ENCODE measurements around the gene TCEAL7. TPM values are rescaled to one million over a fixed set of nuclear protein-coding genes. Genes with fewer than 3 reads are reported as not detected.
"Not testable (repeated sequence)": the region's sequence is repeated elsewhere in the genome, so short reads cannot be mapped to it uniquely, and the experiment has no call there.

Gene TCEAL7
- total RNA-seq, 1 donor from 2014 or later = not detected

GRCh38 chrX:103356130-103356798 lies 26.2 kb downstream of the TCEAL7 start, which contains the start of gene TCEAL9:
Gene TCEAL9 (plus strand): TSS chrX:103356506. CDS start chrX:103357685, 1,179 bp downstream.
- H3K4me3 Mint-ChIP-seq = peak within 1 kb of the TSS; percentile 79
- H3K36me3 Mint-ChIP-seq (ENCODE audit: low read depth) = no peaks in the 10 kb centered on the region
- intact Hi-C loops (cut with micrococcal nuclease) = no loop called here
- H3K9me3 Mint-ChIP-seq = no peaks in the 10 kb centered on the region
- no peak within 1 kb of the TSS for H3K27ac Mint-ChIP-seq
- H3K4me1 Mint-ChIP-seq (ENCODE audit: low read depth) = peaks cover 9% of the 10 kb centered on the region
- H3K27me3 Mint-ChIP-seq (ENCODE audit: insufficient read depth) = peaks cover 4% of the 10 kb centered on the region
- DNase-seq (ENCODE audit: low spot score) = no peak

DNA sequence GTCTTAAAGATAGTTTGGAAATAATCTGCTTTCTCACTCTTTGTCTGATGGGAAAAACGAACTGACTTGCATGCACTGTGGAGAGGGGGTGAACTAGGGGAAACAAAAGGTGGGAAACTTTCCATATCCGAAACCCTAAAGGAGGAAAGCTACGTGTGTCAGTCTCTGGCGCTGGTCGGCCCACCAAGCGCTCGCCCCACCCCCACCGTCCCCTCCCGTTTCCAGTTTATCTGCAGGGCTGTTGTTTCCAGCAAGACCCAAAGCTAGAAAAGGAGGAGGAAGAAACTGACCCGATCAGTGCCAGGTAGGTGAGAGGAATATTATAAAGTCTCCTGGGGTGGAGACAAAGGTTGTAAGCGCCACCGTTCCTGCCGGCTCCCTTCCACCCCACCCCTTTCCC lies 26.8 kb downstream of the TCEAL7 start:
- H3K27me3 Mint-ChIP-seq (ENCODE audit: insufficient read depth) = peaks cover 4% of the 10 kb centered on the region
- H3K36me3 Mint-ChIP-seq (ENCODE audit: low read depth) = no peaks in the 10 kb centered on the region
- peak overlapping the region; percentile 79 for H3K4me3 Mint-ChIP-seq
- H3K4me1 Mint-ChIP-seq (ENCODE audit: low read depth) = peaks cover 9% of the 10 kb centered on the region
- no peak overlapping the region for H3K27ac Mint-ChIP-seq
- intact Hi-C loops (cut with micrococcal nuclease) = no loop called here
- H3K9me3 Mint-ChIP-seq = no peaks in the 10 kb centered on the region
- DNase-seq (ENCODE audit: low spot score) = no peak

DNA sequence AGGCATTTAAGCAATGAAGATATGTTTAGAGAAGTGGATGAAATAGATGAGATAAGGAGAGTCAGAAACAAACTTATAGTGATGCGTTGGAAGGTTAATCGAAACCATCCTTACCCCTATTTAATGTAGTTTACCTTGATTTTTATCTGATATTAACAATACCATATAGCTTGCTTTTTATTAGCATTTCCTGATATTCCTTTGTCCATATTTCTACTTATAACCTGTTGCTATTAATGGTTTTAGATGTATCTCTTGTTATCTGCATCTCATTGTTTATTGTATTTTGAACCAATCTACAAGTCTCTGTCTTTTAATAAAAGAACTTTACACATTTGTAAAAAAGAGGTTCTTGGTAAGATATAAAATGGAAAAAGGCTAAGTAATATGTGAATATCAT lies 27.8 kb downstream of the TCEAL7 start:
- Mint-ChIP-seq H3K36me3 (ENCODE audit: low read depth) (no peaks in the 10 kb centered on the region), H3K4me1 (ENCODE audit: low read depth) (peaks cover 9% of the 10 kb centered on the region), H3K9me3 (no peaks in the 10 kb centered on the region), H3K4me3 (no peak overlapping the region), H3K27me3 (ENCODE audit: insufficient read depth) (peaks cover 4% of the 10 kb centered on the region), H3K27ac (no peak overlapping the region)
- DNase-seq (ENCODE audit: low spot score) = no peak
- intact Hi-C loops (cut with micrococcal nuclease) = no loop called here

DNA sequence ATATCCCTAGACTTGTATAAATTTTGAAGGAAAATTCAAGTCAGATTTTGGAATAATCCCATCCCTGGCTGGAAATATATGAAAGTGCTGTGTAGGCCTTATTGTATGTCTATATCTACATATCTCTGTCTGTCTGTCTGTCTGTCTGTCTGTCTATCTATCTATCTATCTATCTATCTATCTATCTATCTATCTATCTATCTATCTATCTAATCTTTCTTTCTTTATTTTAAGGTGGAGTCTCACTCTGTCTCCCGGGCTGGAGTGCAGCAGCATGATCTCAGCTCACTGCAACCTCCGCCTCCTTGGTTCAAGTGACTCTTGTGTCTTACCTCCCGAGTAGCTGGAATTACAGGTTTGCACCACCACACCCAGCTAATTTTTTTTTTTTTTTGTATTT lies 29.6 kb downstream of the TCEAL7 start:
- H3K27ac Mint-ChIP-seq; H3K9me3 Mint-ChIP-seq; H3K4me3 Mint-ChIP-seq; DNase-seq (ENCODE audit: low spot score); H3K4me1 Mint-ChIP-seq (ENCODE audit: low read depth); intact Hi-C loops (cut with micrococcal nuclease); H3K36me3 Mint-ChIP-seq (ENCODE audit: low read depth); H3K27me3 Mint-ChIP-seq (ENCODE audit: insufficient read depth): not testable (repeated sequence)

DNA sequence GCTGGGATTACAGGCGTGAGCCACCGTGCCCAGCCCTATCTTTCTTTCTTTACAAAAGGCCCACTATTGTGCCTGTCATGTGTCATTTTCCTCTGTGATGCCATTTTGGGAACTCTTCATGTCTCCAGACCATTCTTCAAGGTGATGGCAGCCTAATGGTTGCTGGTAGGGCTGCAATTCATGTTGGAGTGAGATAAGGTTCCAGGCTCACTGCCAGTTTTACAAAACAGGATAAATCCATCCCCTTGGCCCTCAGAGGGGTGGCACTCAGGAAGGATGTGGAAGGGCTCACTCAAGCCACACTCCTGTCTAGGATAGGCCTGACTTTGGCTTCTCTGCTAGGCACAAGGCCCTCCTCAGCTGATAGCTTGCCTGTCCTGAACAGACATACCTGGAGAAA lies 30.1 kb downstream of the TCEAL7 start:
- peaks cover 2% of the 10 kb centered on the region for H3K27me3 Mint-ChIP-seq (ENCODE audit: insufficient read depth)
- no peak overlapping the region for H3K4me3 Mint-ChIP-seq
- no peak for DNase-seq (ENCODE audit: low spot score)
- intact Hi-C loops (cut with micrococcal nuclease) = no loop called here
- H3K9me3 Mint-ChIP-seq = no peaks in the 10 kb centered on the region
- no peaks in the 10 kb centered on the region for H3K36me3 Mint-ChIP-seq (ENCODE audit: low read depth)
- peaks cover 9% of the 10 kb centered on the region for H3K4me1 Mint-ChIP-seq (ENCODE audit: low read depth)
- H3K27ac Mint-ChIP-seq = no peak overlapping the region

DNA sequence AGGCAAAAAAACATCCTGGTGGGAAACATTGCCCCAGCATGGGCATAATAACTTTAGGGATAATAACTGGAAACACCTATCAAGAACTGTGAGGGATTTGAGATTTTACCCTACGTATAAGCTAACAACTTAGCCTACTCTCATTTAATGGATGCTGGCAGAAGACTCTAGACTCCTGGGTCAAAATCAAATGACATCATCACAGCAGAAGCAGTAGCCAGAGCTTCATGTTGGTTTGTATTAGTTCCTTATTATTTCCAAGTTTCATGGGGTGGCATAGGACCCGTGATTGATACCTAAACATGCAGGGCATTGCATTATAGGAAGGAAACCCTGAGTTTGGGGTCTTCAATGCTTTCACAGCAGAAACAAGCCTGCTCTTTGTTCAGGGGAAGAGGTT lies 30.9 kb downstream of the TCEAL7 start:
- Mint-ChIP-seq H3K9me3 (no peaks in the 10 kb centered on the region), H3K4me1 (ENCODE audit: low read depth) (peaks cover 4% of the 10 kb centered on the region), H3K27ac (no peak overlapping the region), H3K36me3 (ENCODE audit: low read depth) (no peaks in the 10 kb centered on the region), H3K4me3 (no peak overlapping the region), H3K27me3 (ENCODE audit: insufficient read depth) (peaks cover 2% of the 10 kb centered on the region)
- no peak for DNase-seq (ENCODE audit: low spot score)
- intact Hi-C loops (cut with micrococcal nuclease) = no loop called here

DNA sequence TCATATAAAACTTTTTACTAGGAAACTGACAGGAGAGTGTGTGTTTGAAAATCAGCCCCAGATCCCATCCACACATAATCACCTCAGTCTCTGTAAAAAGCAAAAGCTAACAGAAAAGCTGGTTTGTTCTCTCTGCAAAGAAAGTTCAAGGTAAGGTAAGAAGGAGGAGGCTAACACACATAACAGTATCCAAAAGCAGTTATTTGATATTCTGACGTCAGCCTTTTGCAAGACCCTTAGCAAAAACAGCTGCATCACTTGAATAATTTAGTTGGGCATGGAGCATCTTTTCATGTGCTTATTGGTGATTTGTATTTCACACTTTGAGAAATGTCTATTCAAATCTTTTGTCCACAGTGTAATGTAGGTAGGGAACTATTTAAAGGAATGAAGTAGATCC lies 31.8 kb downstream of the TCEAL7 start:
- Mint-ChIP-seq H3K9me3 (no peaks in the 10 kb centered on the region), H3K36me3 (ENCODE audit: low read depth) (no peaks in the 10 kb centered on the region), H3K27ac (no peak overlapping the region), H3K4me1 (ENCODE audit: low read depth) (no peaks in the 10 kb centered on the region), H3K27me3 (ENCODE audit: insufficient read depth) (no peaks in the 10 kb centered on the region), H3K4me3 (no peak overlapping the region)
- DNase-seq (ENCODE audit: low spot score) = no peak
- intact Hi-C loops (cut with micrococcal nuclease) = no loop called here

DNA sequence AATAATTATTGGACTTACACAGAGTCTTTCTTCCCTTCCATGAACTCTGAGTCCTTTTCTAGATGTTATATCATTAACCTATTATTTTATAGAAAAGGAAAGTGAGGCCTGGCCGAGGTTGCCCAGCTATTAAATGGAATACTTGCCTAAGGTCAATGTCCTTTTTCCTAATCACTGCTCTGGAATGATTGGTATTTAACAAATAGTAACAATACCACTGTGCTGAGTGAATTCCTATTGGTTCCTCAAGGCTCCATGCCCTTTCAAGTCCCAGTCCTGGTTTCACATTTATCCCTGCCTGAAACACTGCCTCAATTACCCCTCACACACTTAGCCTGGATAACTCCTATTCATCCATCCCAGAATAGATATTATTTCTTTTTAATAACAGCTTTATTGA lies 32.4 kb downstream of the TCEAL7 start:
- intact Hi-C loops (cut with micrococcal nuclease) = no loop called here
- Mint-ChIP-seq H3K36me3 (ENCODE audit: low read depth) (no peaks in the 10 kb centered on the region), H3K27ac (no peak overlapping the region), H3K4me1 (ENCODE audit: low read depth) (no peaks in the 10 kb centered on the region), H3K9me3 (no peaks in the 10 kb centered on the region), H3K4me3 (no peak overlapping the region), H3K27me3 (ENCODE audit: insufficient read depth) (no peaks in the 10 kb centered on the region)
- no peak for DNase-seq (ENCODE audit: low spot score)

- no peaks in the 10 kb centered on the region for H3K27me3 Mint-ChIP-seq (ENCODE audit: insufficient read depth)
- H3K4me3 Mint-ChIP-seq = no peak overlapping the region
- no peak overlapping the region for H3K27ac Mint-ChIP-seq
- intact Hi-C loops (cut with micrococcal nuclease) = no loop called here
- no peak for DNase-seq (ENCODE audit: low spot score)
- no peaks in the 10 kb centered on the region for H3K36me3 Mint-ChIP-seq (ENCODE audit: low read depth)
- H3K4me1 Mint-ChIP-seq (ENCODE audit: low read depth) = no peaks in the 10 kb centered on the region
- no peaks in the 10 kb centered on the region for H3K9me3 Mint-ChIP-seq
Measured at GRCh38 chrX:103363046-103363445, 33.0 kb downstream of the TCEAL7 start.

DNA sequence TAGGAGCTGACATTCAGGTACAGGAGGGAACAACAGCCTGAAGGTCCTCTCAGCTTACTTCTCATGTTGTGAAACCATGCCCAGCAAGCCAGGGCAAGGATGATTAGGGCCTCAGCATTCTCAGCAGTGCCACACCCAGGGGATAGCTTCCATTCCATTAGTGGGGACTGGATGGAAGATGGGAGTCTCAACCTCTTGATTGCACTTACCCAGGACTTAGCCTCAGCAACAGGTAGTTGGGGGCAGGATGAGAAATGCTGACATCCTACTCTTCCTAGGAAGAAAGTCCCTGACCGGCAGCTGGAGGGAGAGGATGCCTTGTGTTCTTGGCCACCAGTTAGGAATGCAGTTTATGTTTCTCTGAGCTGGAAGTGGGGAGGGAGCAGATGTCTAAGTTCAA lies 37.5 kb downstream of the TCEAL7 start:
- Mint-ChIP-seq H3K4me3 (no peak overlapping the region), H3K27ac (no peak overlapping the region), H3K27me3 (ENCODE audit: insufficient read depth) (no peaks in the 10 kb centered on the region), H3K4me1 (ENCODE audit: low read depth) (no peaks in the 10 kb centered on the region), H3K36me3 (ENCODE audit: low read depth) (no peaks in the 10 kb centered on the region), H3K9me3 (no peaks in the 10 kb centered on the region)
- intact Hi-C loops (cut with micrococcal nuclease) = no loop called here
- no peak for DNase-seq (ENCODE audit: low spot score)

- H3K27ac Mint-ChIP-seq = no peak overlapping the region
Measured at GRCh38 chrX:103369479-103369878, 39.4 kb downstream of the TCEAL7 start.

DNA sequence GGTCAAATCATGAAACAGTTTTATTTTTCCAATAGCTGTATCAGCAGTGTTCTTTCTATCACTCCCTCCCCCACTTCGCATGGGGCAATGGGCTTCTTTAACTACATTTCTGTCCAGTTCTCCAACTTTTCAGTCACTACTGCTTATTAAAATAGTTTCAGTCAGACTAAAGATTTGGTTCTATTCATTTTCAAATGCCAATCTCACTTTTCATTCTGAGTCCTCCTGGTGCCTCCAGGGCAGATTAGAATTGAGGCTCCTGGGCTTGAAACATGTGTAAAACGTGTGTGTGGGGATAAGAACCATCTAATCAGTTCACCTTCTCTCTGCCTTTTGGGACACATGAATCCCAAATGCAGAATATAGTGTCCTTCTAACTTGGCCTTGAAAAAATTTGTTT lies 42.8 kb downstream of the TCEAL7 start:
- H3K27me3 Mint-ChIP-seq (ENCODE audit: insufficient read depth) = no peaks in the 10 kb centered on the region

More at GRCh38 chrX:103369479-103369878, 39.4 kb downstream of the TCEAL7 start:
- intact Hi-C loops (cut with micrococcal nuclease) = no loop called here
- Mint-ChIP-seq H3K4me1 (ENCODE audit: low read depth) (no peaks in the 10 kb centered on the region), H3K36me3 (ENCODE audit: low read depth) (no peaks in the 10 kb centered on the region), H3K4me3 (no peak overlapping the region), H3K27me3 (ENCODE audit: insufficient read depth) (no peaks in the 10 kb centered on the region), H3K9me3 (no peaks in the 10 kb centered on the region)
- no peak for DNase-seq (ENCODE audit: low spot score)

GRCh38 chrX:103373581-103373980 lies 43.5 kb downstream of the TCEAL7 start:
- Mint-ChIP-seq H3K9me3 (no peaks in the 10 kb centered on the region), H3K27me3 (ENCODE audit: insufficient read depth) (no peaks in the 10 kb centered on the region), H3K4me1 (ENCODE audit: low read depth) (peaks cover 5% of the 10 kb centered on the region), H3K36me3 (ENCODE audit: low read depth) (no peaks in the 10 kb centered on the region), H3K27ac (no peak overlapping the region), H3K4me3 (no peak overlapping the region)
- DNase-seq (ENCODE audit: low spot score) = no peak
- intact Hi-C loops (cut with micrococcal nuclease) = no loop called here

More for the DNA sequence above, 42.8 kb downstream of the TCEAL7 start:
- DNase-seq (ENCODE audit: low spot score) = no peak
- H3K27ac Mint-ChIP-seq = no peak overlapping the region
- intact Hi-C loops (cut with micrococcal nuclease) = no loop called here
- H3K9me3 Mint-ChIP-seq = no peaks in the 10 kb centered on the region
- peaks cover 5% of the 10 kb centered on the region for H3K4me1 Mint-ChIP-seq (ENCODE audit: low read depth)
- no peaks in the 10 kb centered on the region for H3K36me3 Mint-ChIP-seq (ENCODE audit: low read depth)
- no peak overlapping the region for H3K4me3 Mint-ChIP-seq
